HL-60/S4 treated with retinoic acid at 250 ng/mL for 4 days and 3 days (cell line): ENCODE data around the gene TANGO2.
"Not testable (repeated sequence)": the region's sequence is repeated elsewhere in the genome, so short reads cannot be mapped to it uniquely, and the experiment has no call there.

Experiments used
- in situ Hi-C: fragments of 300-500 bp; cut with MboI; formaldehyde crosslinking; loops from 2 replicates; pipeline ENCODE4 v1.7.0; 2022; ENCODE audit warnings: low sequenced_read_pairs

TANGO2 gene

DNA sequence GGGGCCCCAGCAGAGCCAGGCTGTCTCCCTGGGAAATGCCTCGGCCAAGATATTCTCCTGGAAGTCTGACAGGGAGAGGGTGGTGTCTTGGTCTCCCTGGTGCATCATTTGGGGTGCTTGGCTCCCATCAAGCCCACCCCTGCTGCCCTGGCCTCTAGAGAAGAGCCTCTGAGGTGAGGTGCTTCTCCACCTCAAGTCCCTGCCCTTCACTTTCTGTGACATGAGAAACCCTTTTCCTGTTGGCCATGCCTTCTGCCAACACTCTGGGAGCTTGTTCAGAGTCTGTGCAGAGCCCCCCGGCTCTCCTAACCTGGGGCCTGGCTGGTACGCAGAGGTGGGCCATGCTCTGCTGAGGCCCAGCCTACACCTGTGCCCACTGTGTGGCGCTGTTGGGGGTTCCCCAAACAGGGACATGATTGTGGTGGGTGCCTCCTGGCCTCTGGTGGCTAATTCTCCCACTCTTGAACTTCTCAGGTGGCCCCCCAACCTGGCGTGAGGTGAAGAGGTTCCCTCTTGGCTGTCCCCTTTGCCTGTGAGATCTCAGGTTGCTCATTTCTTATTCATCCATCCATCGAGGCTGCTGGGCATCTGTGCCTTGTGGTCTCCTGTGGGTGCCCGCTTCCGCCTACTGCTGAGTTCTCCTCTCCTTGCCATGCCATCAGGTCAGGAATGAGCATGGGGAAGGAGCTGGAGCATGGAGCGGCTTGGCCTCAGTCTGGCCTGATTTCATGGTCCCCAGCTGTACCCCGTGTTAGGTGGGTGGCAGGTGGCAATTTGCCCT is 40.0 kb downstream of the TANGO2 start:
- in situ Hi-C loops, result no loop called here

DNA sequence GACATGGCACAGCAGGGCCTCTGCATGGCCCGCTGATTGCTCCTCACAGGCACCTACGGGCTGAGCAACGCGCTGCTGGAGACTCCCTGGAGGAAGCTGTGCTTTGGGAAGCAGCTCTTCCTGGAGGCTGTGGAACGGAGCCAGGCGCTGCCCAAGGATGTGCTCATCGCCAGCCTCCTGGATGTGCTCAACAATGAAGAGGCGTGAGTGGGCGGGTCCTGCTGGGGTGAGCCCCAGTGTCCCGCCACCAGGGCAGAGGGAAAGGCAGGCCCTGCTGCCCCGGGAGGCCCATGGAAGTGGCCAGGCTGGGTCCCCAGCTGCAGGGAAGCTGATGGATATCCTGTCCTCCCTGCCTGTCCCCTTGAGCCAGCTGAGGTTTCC is 40.6 kb downstream of the TANGO2 start:
- in situ Hi-C loops, result no loop called here

DNA sequence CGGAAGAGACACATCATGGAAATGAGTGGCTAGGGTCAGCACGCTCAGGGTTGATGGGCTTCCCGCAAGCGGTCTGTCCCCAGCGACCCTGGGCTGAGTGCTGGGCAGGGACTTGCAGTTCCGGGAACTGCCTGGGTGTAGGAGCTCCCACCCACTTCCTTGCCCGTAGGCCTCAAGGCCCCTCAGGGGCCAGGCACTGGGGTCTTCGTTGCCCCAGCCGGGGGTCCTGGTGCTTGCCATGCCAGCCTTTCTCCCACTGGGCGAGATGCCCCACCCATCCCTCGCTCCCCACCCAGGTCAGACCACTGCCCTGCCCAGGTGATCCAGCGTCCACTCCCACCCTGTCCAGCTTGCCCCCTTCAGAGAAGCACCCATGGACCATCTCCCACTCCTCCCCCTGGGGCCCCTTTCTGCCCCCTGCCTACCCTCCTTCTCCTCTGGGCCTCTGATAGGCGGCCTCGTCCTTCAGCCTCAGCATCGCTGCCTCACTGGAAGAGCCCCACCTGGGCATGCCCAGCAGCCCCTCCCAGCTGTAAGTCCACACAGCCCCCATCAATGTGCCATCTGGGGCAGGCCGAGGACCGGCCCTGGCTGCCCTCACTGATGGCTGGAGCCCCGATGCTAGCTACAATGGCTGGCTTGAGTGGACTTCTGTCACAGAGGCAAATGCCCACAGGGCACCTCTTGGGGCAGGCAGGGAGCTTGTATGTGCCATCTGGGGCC is 41.3 kb downstream of the TANGO2 start:
- in situ Hi-C loops, result no loop called here

DNA sequence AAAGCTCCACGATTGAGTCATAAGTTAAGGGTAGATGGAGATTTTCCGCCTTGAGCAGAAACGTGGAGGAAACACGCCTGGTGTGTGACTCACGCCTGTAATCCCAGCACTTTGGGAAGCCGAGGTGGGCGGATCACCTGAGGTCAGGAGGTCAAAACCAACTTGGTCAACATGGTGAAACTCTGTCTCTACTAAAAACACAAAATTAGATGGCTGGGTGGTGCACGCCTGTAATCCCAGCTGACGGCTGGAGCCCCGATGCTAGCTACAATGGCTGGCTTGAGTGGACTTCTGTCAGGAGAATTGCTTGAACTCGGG is 41.8 kb downstream of the TANGO2 start:
- in situ Hi-C loops, result no loop called here

DNA sequence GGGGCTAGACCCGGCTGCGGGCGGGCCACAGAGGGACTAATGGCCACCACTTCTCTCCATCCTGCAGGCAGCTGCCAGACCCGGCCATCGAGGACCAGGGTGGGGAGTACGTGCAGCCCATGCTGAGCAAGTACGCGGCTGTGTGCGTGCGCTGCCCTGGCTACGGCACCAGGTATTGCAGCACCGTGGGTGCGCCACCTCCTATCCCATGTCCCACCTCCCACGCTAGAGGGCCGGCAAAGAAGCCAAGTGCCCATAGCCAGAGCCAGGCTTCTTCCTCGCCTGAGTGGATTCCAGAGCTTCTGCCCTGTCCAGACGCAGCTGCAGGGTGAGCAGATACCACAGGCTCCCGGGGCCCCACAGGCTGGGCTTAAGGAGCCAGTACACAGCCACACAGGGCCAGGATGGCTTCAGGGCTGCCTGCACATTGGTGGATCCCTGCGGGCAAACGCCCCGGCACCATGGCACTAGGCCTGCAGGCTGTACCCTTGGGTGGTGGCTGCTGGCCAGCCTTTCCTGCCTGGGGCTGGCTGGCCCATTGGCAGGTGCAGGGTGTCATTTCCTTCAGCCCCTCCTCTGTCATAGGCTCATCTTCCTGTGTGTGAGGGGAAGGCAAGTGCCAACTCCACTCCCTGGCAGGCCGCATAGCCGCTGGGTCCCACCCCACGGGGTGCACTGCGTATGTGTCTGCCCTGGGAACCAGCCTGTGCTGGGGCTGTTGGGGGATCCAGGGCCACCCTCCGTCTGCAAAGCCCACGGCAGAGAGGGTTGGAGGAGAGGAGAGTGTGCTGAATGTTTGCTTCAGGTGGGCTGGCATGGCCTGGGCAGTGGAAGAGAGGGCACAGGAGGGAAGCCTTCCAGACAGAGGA is 42.6 kb downstream of the TANGO2 start:
- in situ Hi-C loops, result no loop called here

DNA sequence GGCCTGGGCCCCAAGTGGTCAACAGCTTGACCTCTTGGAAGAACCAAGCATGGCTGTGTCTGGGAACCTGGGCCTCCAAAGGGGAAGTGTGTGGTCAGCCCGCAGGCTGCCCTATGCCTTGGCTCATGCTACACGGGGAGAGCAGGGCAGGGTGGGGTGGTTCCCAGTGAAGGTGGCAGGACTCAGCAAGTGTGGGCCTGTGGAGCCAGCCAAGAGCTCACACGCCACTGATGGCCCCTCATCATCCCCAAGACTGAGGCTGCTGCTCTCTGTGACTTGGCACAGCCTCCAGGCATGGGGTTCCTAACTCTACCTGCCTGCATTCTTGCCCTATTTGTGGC is 43.2 kb downstream of the TANGO2 start:
- in situ Hi-C loops, result no loop called here

DNA sequence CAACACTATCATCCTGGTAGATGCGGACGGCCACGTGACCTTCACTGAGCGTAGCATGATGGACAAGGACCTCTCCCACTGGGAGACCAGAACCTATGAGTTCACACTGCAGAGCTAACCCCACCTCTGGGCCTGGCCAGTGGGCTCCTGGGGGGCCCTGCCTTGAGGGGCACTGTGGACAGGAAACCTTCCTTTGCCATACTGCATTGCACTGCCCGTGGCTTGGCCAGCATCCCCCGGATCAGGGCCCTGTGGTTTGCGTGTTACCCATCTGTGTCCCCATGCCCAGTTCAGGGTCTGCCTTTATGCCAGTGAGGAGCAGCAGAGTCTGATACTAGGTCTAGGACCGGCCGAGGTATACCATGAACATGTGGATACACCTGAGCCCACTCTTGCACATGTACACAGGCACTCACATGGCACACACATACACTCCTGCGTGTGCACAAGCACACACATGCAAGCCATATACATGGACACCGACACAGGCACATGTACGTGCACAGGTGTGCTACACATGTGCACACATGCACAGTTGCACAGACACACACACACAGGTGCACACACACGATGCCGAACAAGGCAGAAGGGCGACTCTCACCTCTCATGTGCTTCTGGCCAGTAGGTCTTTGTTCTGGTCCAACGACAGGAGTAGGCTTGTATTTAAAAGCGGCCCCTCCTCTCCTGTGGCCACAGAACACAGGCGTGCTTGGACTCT is 43.8 kb downstream of the TANGO2 start:
- in situ Hi-C loops, result no loop called here

DNA sequence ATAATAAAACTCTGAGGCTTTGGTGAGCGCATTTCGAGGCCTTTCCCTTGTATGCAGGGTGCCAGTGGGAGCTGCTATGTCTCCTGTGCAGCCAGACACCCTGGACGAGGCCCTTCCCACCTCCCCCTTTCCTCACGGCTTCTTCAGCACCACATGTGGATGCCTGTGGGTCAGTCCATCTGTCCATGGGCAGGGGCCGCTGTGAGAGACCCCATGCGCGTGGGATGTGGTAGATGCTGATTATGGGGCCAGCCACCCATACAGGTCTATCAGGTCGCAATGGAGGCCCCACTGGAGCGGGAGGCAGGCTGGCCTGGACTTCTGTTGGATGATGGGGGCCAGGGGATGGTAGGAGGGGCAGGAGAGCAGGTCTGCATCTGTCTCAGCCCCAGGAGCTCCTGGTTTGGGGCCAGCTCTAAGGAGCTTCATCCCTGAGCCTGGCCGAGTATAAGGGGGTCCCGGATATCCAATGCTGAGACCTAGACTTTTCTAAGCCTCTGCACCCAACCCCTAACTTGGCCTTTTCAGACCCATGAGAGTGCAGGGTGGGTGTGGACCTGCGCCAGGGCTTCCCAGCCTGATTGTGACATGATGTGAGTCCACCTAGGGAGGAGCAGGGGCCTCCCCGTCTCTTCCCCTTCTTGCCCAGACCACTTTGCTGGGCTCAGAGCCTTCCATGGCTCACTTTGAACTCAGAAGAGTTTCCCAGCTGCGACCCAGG is 45.1 kb downstream of the TANGO2 start:
- in situ Hi-C loops, result no loop called here

DNA sequence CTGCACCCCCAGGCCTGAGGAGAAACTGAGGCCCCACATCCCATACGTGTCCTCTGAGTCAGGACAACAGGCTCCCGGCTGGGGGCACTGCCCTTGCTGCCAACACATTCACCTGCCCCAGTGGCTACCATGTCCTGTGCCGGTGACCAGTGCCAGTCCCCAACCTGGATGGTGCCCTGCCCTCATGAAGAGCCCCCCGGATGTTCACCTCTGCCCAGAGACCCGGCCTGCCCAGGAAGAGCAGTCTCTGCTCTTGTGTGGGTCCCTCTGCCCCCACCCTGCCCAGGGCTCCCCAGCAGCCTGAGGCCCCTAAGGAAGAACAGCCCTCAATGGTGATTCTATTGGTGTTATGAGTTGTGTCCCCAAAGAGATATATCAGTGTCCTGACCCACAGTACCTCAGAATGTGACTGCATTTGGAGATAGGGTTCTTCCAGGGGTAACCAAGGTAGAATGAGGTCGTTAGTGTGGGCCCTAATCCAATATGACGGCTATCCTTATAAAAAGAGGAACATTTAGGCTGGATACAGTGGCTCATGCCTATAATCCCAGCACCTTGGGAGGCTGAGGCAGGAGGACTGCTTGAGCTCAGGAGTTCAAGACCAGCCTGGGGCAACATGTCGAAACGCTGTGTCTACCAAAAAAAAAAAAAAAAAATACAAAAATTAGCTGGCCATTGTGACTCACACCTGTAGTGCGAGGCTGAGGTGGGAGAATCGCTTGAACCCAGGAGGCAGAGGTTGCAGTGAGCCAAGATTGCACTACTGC is 45.9 kb downstream of the TANGO2 start:
- in situ Hi-C loops, result no loop called here

DNA sequence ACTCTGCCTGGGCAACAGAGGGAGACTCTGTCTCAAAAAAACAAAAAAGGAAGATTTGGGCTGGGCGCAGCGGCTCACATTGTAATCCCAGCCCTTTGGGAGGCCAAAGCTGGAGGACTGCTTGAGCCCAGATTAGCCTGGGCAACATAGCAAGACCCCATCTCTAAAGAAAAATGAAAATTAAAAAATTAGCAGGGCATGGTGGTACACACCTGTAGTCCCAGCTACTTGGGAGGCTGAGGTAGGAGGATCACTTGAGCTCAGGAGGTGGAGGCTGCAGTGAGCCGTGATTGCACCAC is 46.4 kb downstream of the TANGO2 start:
- in situ Hi-C loops, result not testable (repeated sequence)

DNA sequence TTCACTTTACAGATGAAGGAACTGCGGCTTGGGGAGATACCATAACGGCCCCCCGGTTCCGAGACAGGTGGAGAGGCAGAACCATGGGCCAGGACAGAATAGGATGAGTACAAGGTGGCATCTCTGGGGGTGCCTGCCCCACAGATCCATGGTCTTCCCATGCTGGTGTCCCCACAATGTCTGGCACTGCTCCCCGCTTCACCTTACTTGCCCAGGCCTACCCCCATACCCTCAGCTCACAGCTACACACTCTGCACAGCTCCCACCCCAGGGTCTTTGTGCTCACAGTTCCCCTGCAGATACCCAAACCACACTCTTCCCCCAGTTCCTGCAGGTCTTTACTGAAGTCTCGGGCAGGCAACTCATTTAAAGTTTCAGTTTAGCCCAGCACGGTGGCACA is 47.7 kb downstream of the TANGO2 start:
- in situ Hi-C loops, result no loop called here

DNA sequence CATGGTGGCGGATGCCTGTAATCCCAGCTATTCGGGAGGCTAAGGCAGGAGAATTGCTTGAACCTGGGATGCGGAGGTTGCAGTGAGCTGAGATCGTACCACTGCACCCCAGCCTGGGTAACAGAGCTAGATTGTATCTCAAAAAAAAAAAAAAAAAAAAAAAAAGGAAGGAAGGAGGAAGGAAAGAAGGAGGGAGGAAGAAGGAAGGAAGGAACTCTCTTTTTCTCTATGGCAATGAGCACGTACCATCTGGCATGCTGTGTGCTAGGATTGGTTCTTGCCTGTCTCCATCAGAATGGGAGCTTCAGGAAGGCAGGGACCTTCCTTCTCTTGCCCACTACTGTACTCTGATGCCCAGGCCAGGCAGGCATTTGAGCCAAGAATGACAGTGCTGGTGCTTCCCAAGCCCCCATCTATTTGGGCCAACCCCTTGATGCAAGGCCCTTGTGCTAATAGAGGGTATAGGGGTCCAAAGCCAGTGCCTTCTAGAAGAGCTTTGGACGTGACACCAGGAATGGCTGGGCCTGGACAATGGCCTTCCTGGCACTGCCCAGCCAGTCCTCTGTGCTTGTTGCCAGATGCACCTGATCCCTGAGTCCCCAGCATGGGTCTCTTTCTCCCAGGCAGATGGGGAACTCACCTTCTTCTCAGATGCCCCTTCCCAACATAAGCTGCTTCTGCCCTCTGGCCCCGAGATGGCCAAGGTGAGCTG is 48.6 kb downstream of the TANGO2 start:
- in situ Hi-C loops, result no loop called here

DNA sequence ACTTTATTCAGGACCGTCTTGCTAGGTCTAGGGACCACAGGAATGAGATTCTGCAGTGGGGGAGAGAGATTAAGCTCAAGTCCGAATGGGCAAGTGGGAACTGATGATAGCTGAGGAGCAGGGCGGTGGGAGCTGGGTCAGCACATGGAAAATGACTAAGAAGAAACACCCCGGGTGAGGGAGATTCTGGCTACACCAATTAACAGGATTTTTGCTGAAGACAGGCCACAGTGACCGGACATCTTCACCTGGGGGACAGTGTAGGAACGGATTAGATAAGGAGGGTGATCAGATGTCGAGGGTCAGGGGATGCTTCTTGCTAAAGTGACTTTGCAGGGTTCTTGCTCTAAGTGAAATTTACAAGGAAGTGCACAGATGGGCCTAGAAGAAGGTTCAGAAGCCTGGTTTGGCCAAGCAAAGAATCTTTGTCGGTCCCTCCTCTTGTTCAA is 50.6 kb downstream of the TANGO2 start:
- in situ Hi-C loops, result no loop called here

DNA sequence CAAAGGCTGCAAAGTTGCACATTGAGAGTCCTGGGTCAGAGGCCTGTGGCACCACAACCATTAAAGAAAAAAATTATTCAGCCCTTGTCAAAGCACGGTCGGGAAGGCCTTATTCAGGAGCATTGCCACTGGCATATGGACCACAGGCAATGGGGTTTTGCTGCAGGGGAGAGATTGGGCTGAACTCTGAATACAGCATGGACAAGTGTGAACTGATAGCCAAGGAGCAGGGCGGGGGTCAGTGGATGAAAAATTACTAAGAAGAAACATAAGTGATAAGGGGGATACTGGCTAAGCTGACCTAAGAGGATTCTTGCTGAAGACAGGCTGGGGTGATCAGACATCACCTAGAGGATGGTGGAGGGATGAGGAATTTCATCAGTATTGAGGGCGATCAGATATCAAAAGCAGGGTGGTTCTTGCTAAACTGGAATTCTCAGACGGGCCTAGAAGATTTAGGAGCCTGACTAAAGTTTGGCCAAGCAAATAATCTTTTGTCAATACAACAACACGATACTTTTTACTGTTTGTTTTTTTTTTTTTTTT is 55.8 kb downstream of the TANGO2 start:
- in situ Hi-C loops, result no loop called here

DNA sequence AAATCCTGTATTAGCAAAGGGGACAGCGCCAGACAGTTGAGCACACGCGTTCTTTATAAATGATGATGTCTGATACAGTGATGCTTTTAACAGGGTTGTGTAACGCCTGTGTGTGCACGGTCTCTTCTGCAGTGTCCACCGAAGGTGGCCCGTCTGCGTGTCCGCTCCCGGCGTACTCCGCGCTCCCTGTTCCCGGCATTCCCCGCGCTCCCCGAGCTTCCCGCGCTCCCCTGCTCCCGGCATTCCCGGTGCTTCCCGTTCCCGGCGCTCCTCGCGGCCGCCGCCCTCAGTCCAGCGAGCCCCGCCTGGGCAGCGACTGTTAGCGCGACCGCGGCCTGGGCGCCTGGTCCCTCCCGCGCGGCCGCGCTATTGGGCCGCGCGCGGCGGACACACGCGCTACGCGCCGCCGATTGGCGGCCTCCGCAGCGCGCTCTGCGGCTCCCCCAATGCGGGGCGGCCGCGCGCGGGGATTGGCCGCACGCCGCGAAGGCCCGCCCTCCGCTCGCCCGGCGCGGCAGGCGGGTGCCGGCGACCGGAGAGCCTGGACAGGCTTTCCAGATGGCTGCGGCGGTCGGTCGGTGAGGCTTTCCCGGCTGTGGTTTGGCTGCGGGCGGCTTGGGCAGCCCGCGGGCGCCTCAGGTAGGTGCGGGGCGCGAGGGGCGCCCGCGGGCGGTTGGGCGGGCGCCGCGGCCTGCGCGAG is 59.0 kb downstream of the TANGO2 start, which contains the start of gene DGCR8:
DGCR8 (plus strand) TSS at position 497 of the 700 bp plus-strand sequence. CDS start 5,723 bp downstream, outside the sequence.
- in situ Hi-C loops, result no loop called here

DNA sequence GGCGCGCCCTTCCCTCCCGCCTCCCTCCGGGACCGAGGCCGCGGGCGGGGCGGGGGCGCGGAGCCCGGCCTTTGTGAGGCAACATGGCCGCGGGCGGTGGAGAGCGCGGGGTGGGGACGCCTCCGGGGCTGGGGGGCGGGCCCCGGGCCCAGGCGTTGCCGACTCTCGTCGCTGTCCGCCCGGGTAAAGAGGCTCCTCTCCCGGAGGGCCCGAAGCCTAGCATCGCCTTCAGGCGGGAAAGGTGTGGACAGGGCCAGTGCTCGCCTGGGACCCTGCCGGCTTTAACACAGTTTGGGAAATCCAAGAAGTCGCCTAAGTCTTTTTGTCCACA is 59.5 kb downstream of the TANGO2 start:
- in situ Hi-C loops, result no loop called here

DNA sequence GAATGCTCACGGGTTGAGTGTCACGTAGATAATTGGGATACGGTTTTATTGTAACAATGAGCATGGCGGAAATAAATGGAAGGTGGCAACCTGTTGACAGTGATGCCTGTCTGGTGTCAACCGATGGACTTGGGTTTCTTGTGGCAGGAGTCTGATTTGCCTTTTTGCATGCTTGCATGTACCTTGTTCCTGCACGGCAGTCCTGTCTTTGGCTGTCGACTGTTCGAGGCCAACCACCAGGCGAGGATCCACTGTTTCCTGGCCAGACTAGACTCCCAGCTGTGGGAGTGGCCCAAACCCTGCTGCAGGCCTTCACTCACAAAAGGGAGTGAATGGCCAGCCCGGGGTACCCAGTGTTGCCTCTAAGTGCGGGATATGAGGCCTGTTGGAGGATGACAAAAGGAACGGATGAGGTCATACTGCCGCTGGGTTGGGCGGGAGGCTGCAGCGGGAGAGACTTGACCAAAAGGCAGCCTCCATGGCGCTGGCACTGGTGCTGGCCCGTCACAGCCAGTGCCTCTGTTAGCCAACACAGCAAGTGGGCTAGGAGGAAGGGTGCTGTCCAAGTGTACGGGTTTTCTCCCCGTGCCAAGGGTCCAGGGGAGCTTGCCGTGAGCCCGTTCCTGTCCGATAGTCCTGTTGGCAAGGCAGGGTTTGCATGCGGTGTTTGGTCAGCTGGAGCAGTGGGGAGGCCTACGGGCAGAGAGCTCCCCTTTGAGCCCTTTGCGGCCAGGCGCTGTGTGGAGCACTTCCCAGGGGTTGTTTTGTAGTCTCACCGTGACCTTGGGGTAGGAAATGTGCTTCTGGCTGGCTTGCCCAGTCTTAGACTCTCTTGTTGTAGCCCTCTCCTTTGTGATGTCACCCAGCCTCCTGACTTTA is 60.1 kb downstream of the TANGO2 start:
- in situ Hi-C loops, result no loop called here
